SKM-1 treated with dmso at 0.1 percent for 144 hours (cell line): ENCODE data around the gene CARNS1.

Experiments used
- DNase-seq: peaks from one replicate; lab custom pipeline; 2025; ENCODE audit not compliant: unreplicated experiment; lab: John Stamatoyannopoulos, UW

CARNS1 gene

GRCh38 chr11:67428052-67429001, 12.8 kb downstream of the CARNS1 start, which contains the start of gene RPS6KB2:
TSS of gene RPS6KB2 (plus strand) at chr11:67428494. CDS start at chr11:67428546, 52 bp downstream.
- peak; percentile 93 for DNase-seq

GRCh38 chr11:67429038-67429668, 13.7 kb downstream of the CARNS1 start:
- DNase-seq: no peak

GRCh38 chr11:67429722-67430121, 14.2 kb downstream of the CARNS1 start:
- DNase-seq: no peak

- DNase-seq: no peak
Observed at GRCh38 chr11:67431346-67432249, 16.1 kb downstream of the CARNS1 start.

GRCh38 chr11:67432655-67433349, 17.3 kb downstream of the CARNS1 start:
- no peak for DNase-seq

- no peak for DNase-seq
Observed at GRCh38 chr11:67433536-67434394, 18.3 kb downstream of the CARNS1 start.

- no peak for DNase-seq
Observed at GRCh38 chr11:67434395-67434881, 19.0 kb downstream of the CARNS1 start.

- DNase-seq: no peak
Observed at GRCh38 chr11:67435031-67435726, 19.7 kb downstream of the CARNS1 start.

- DNase-seq: no peak
Observed at GRCh38 chr11:67435727-67436458, 20.4 kb downstream of the CARNS1 start.

- no peak for DNase-seq
Observed at GRCh38 chr11:67436459-67437081, 21.1 kb downstream of the CARNS1 start.

GRCh38 chr11:67437082-67437808, 21.8 kb downstream of the CARNS1 start, which contains the start of gene PTPRCAP:
TSS of gene PTPRCAP (minus strand) at chr11:67437682. CDS start at chr11:67437619, 63 bp downstream.
- DNase-seq: no peak

- DNase-seq: no peak
Observed at GRCh38 chr11:67437809-67438157, 22.3 kb downstream of the CARNS1 start.

GRCh38 chr11:67438158-67438902, 22.9 kb downstream of the CARNS1 start:
- DNase-seq: no peak

GRCh38 chr11:67439321-67440228, 24.1 kb downstream of the CARNS1 start:
- DNase-seq: no peak
